ENCODE data around the gene PLEKHN1.

The PLEKHN1 gene

GRCh38 chr1:955474-955873, 10.8 kb upstream of the PLEKHN1 start:
- H3K36me3 ChIP-seq (replicated peaks; ENCODE audit: insufficient read depth, low read length) = peaks cover 4% of the 10 kb centered on the region; the same call in 1 of the 2 replicates

DNA sequence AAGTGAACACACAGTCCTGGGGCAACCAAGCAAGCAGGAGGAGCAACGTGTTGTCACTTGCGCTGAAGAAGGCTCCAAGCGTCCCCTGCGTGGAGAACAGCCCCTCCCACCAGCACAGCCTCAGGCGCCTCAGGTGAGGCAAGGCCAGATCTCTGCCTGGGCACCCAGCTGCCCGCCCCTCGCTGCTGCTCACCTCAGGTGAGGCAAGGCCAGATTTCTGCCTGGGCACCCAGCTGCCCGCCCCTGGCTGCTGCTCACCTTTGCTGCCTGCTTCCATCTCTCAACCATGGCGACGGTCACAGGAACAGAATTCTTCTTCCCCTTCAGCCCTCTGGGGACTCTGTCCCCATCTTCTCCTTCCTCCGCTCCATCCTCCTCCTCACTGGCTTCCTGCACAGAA, 9.6 kb upstream of the PLEKHN1 start:
- peaks cover 4% of the 10 kb centered on the region; the same call in 1 of the 2 replicates for H3K36me3 ChIP-seq (replicated peaks; ENCODE audit: insufficient read depth, low read length)
- no peak for DNase-seq

More at GRCh38 chr1:955474-955873, 10.8 kb upstream of the PLEKHN1 start:
- Histone ChIP-seq H3K9me2 (replicated peaks; ENCODE audit: insufficient read depth, low read length) (no peaks in the 10 kb centered on the region), H4K20me1 (ENCODE audit: insufficient read depth, low read length) (no peaks in the 10 kb centered on the region), H2AFZ (ENCODE audit: low read length) (no peak overlapping the region), H3K4me3 (ENCODE audit: low read length) (no peak overlapping the region), H3K4me1 (ENCODE audit: low read length) (0 out of 2 replicates have a peak, but pooled peaks cover 6% of the 10 kb centered on the region), H3K27me3 (replicated peaks; ENCODE audit: insufficient read depth, low read length) (no peaks in the 10 kb centered on the region), H3F3A (ENCODE audit: insufficient read depth, low read length) (no peaks in the 10 kb centered on the region), H3K9ac (ENCODE audit: low read length) (no peak overlapping the region), H3K9me3 (replicated peaks; ENCODE audit: insufficient read depth, low read length) (no peaks in the 10 kb centered on the region), H3K79me2 (ENCODE audit: low read length) (peaks cover 38% of the 10 kb centered on the region), H3K4me2 (ENCODE audit: low read depth, low read length) (no peak overlapping the region), H3K27ac (ENCODE audit: low read length) (no peak overlapping the region)
- no peak for DNase-seq
- TF ChIP-seq EZH2 (optimal IDR thresholded peaks at IDR 0.05; ENCODE audit: low read depth, low read length) (no peak), CTCF (IDR thresholded peaks at IDR 0.05; ENCODE audit: low read length) (no peak), EZH2phosphoT487 (IDR thresholded peaks at IDR 0.05; ENCODE audit: low read length) (no peak)

GRCh38 chr1:958823-959730, 7.2 kb upstream of the PLEKHN1 start, which contains the start of gene NOC2L:
TSS of gene NOC2L (minus strand) at chr1:959256. CDS start at chr1:959240, 16 bp downstream.
- Histone ChIP-seq H3F3A (ENCODE audit: insufficient read depth, low read length) (no peaks in the 10 kb centered on the region), H3K9me2 (replicated peaks; ENCODE audit: insufficient read depth, low read length) (no peaks in the 10 kb centered on the region), H3K9ac (ENCODE audit: low read length) (peak within 1 kb of the TSS; percentile 89), H2AFZ (ENCODE audit: low read length) (peak within 1 kb of the TSS; percentile 85), H3K4me3 (ENCODE audit: low read length) (peak within 1 kb of the TSS; percentile 84), H3K4me1 (ENCODE audit: low read length) (0 out of 2 replicates have a peak, but pooled peaks cover 6% of the 10 kb centered on the region), H3K27ac (ENCODE audit: low read length) (no peak within 1 kb of the TSS), H4K20me1 (ENCODE audit: insufficient read depth, low read length) (no peaks in the 10 kb centered on the region), H3K79me2 (ENCODE audit: low read length) (peaks cover 38% of the 10 kb centered on the region), H3K9me3 (replicated peaks; ENCODE audit: insufficient read depth, low read length) (no peaks in the 10 kb centered on the region), H3K27me3 (replicated peaks; ENCODE audit: insufficient read depth, low read length) (no peaks in the 10 kb centered on the region), H3K36me3 (replicated peaks; ENCODE audit: insufficient read depth, low read length) (peaks cover 3% of the 10 kb centered on the region; the same call in 1 of the 2 replicates), H3K4me2 (ENCODE audit: low read depth, low read length) (peak within 1 kb of the TSS; percentile 74)
- DNase-seq = peak; percentile 91
- TF ChIP-seq CTCF (IDR thresholded peaks at IDR 0.05; ENCODE audit: low read length) (no peak), EZH2phosphoT487 (IDR thresholded peaks at IDR 0.05; ENCODE audit: low read length) (no peak), EZH2 (optimal IDR thresholded peaks at IDR 0.05; ENCODE audit: low read depth, low read length) (no peak)

More for the DNA sequence above, 9.6 kb upstream of the PLEKHN1 start:
- Histone ChIP-seq H3K27ac (ENCODE audit: low read length) (no peak overlapping the region), H3K9me2 (replicated peaks; ENCODE audit: insufficient read depth, low read length) (no peaks in the 10 kb centered on the region), H3K4me1 (ENCODE audit: low read length) (0 out of 2 replicates have a peak, but pooled peaks cover 6% of the 10 kb centered on the region), H3K27me3 (replicated peaks; ENCODE audit: insufficient read depth, low read length) (no peaks in the 10 kb centered on the region), H3K79me2 (ENCODE audit: low read length) (peaks cover 38% of the 10 kb centered on the region), H3K9me3 (replicated peaks; ENCODE audit: insufficient read depth, low read length) (no peaks in the 10 kb centered on the region), H3F3A (ENCODE audit: insufficient read depth, low read length) (no peaks in the 10 kb centered on the region), H2AFZ (ENCODE audit: low read length) (no peak overlapping the region), H3K4me2 (ENCODE audit: low read depth, low read length) (no peak overlapping the region), H4K20me1 (ENCODE audit: insufficient read depth, low read length) (no peaks in the 10 kb centered on the region), H3K9ac (ENCODE audit: low read length) (no peak overlapping the region), H3K4me3 (ENCODE audit: low read length) (no peak overlapping the region)
- no peak for TF ChIP-seq EZH2phosphoT487 (IDR thresholded peaks at IDR 0.05; ENCODE audit: low read length)
- no peak for TF ChIP-seq CTCF (IDR thresholded peaks at IDR 0.05; ENCODE audit: low read length)
